ENCODE results near the gene MGP.

DNA sequence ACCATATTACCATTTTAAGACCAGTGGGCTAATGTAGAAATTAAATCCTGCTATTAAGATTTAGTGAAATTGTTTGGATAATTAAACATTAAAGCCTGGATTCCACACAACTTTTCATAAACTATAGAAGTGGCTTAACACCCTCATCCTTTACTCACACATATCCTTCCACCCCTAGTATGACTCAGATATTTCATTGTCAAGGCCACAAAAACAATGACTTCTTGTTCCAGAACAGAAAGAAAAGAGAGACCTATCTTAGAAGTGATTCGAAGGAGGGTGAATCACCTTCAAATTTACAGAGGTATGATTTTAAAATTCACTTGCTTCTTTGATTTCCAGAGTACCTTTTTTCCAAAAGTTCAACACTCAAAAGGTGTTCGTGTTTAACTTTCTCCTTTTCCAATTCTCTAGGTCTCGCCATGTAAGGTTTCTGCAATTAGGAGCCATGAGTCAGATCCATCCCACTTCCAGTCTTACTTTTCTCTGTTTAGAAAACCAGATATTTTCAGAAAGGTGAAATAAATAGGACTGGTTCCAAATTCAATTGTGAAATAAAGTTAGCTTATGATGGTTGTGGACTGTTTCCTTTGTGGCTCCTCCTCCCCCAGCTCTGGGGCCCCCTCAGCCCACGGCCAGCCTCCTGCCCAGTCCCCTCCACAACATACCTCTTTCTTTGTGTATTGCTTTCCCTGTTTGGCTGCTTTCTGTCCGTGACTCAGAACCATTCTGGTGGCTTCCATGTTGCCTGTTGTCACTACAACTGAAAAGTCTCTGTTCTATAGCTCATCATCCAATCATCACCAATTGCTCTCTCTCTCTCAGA, 24.6 kb upstream of the MGP start:
- TF ChIP-seq EZH2 (IDR thresholded peaks at IDR 0.05; ENCODE audit: borderline replicate concordance) (no peak), EZH2phosphoT487 (IDR thresholded peaks at IDR 0.05; ENCODE audit: low read depth, severe bottlenecking, unreplicated experiment) (no peak)
- TF ChIP-seq, protein P1, sequence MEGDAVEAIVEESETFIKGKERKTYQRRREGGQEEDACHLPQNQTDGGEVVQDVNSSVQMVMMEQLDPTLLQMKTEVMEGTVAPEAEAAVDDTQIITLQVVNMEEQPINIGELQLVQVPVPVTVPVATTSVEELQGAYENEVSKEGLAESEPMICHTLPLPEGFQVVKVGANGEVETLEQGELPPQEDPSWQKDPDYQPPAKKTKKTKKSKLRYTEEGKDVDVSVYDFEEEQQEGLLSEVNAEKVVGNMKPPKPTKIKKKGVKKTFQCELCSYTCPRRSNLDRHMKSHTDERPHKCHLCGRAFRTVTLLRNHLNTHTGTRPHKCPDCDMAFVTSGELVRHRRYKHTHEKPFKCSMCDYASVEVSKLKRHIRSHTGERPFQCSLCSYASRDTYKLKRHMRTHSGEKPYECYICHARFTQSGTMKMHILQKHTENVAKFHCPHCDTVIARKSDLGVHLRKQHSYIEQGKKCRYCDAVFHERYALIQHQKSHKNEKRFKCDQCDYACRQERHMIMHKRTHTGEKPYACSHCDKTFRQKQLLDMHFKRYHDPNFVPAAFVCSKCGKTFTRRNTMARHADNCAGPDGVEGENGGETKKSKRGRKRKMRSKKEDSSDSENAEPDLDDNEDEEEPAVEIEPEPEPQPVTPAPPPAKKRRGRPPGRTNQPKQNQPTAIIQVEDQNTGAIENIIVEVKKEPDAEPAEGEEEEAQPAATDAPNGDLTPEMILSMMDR (IDR thresholded peaks at IDR 0.05; ENCODE audit: poor library complexity), result no peak

All from hepatocyte (in vitro differentiated cells).